ENCODE data around the gene GGT1.

The GGT1 gene

GRCh38 chr22:24579258-24579601 lies 23.8 kb upstream of the GGT1 start:
- Histone ChIP-seq H3K4me1 (ENCODE audit: insufficient read depth, insufficient read length) (no peaks in the 10 kb centered on the region), H3K27me3 (ENCODE audit: insufficient read depth, insufficient read length) (no peaks in the 10 kb centered on the region), H3K36me3 (ENCODE audit: insufficient read depth, insufficient read length, low read length) (peaks cover 12% of the 10 kb centered on the region), H3K9me3 (ENCODE audit: insufficient read depth, low read length) (no peaks in the 10 kb centered on the region), H3K9ac (ENCODE audit: insufficient read length, low read depth) (no peak overlapping the region), H3K4me3 (ENCODE audit: insufficient read length, low read depth) (no peak overlapping the region)
- TF ChIP-seq YY1 (IDR thresholded peaks at IDR 0.05; ENCODE audit: insufficient read depth, insufficient read length) (no peak), SUZ12 (IDR thresholded peaks at IDR 0.05; ENCODE audit: extremely low read depth, insufficient read depth, insufficient read length) (no peak), ZNF274 (IDR thresholded peaks at IDR 0.05; ENCODE audit: low read depth, low read length) (no peak)
- no peak for DNase-seq (ENCODE audit: low read depth, low spot score)

DNA sequence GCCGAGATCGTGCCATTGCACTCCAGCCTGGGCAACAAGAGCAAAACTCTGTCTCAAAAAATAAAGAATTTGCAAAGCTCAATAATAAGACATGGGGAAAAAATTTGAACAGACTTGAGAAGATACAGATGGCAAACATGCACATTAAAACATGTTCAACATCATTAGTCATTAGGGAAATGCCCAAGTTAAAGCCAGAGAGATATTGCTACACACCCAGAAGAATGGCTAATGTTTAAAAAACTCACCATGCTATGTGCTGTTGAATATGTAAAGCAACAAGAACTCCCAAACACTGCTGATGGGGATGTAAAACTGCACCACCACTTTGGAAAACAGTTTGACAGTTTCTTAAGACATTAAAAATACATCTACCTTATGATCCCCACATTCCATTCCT lies 22.7 kb upstream of the GGT1 start:
- peaks cover 3% of the 10 kb centered on the region for H3K36me3 ChIP-seq (ENCODE audit: insufficient read depth, insufficient read length, low read length)
- no peaks in the 10 kb centered on the region for H3K27me3 ChIP-seq (ENCODE audit: insufficient read depth, insufficient read length)
- H3K4me3 ChIP-seq (ENCODE audit: insufficient read length, low read depth): no peak overlapping the region
- peaks cover 5% of the 10 kb centered on the region for H3K4me1 ChIP-seq (ENCODE audit: insufficient read depth, insufficient read length)
- TF ChIP-seq YY1 (IDR thresholded peaks at IDR 0.05; ENCODE audit: insufficient read depth, insufficient read length): no peak
- TF ChIP-seq ZNF274 (IDR thresholded peaks at IDR 0.05; ENCODE audit: low read depth, low read length): no peak
- no peak for TF ChIP-seq SUZ12 (IDR thresholded peaks at IDR 0.05; ENCODE audit: extremely low read depth, insufficient read depth, insufficient read length)
- H3K9ac ChIP-seq (ENCODE audit: insufficient read length, low read depth): no peak overlapping the region
- H3K9me3 ChIP-seq (ENCODE audit: insufficient read depth, low read length): no peaks in the 10 kb centered on the region
- DNase-seq (ENCODE audit: low read depth, low spot score): no peak

- no peak for DNase-seq (ENCODE audit: low read depth, low spot score)
- H3K4me1 ChIP-seq (ENCODE audit: insufficient read depth, insufficient read length): peaks cover 5% of the 10 kb centered on the region
- no peaks in the 10 kb centered on the region for H3K9me3 ChIP-seq (ENCODE audit: insufficient read depth, low read length)
- TF ChIP-seq SUZ12 (IDR thresholded peaks at IDR 0.05; ENCODE audit: extremely low read depth, insufficient read depth, insufficient read length) (no peak), ZNF274 (IDR thresholded peaks at IDR 0.05; ENCODE audit: low read depth, low read length) (no peak), YY1 (IDR thresholded peaks at IDR 0.05; ENCODE audit: insufficient read depth, insufficient read length) (no peak)
- peaks cover 10% of the 10 kb centered on the region for H3K36me3 ChIP-seq (ENCODE audit: insufficient read depth, insufficient read length, low read length)
- no peak overlapping the region for H3K4me3 ChIP-seq (ENCODE audit: insufficient read length, low read depth)
- H3K27me3 ChIP-seq (ENCODE audit: insufficient read depth, insufficient read length): no peaks in the 10 kb centered on the region
- H3K9ac ChIP-seq (ENCODE audit: insufficient read length, low read depth): no peak overlapping the region
Observed at GRCh38 chr22:24582056-24582814, 20.8 kb upstream of the GGT1 start.

GRCh38 chr22:24583221-24584165 lies 19.5 kb upstream of the GGT1 start:
- Histone ChIP-seq H3K4me1 (ENCODE audit: insufficient read depth, insufficient read length) (peaks cover 5% of the 10 kb centered on the region), H3K36me3 (ENCODE audit: insufficient read depth, insufficient read length, low read length) (peaks cover 21% of the 10 kb centered on the region), H3K27me3 (ENCODE audit: insufficient read depth, insufficient read length) (no peaks in the 10 kb centered on the region), H3K4me3 (ENCODE audit: insufficient read length, low read depth) (no peak overlapping the region), H3K9me3 (ENCODE audit: insufficient read depth, low read length) (no peaks in the 10 kb centered on the region), H3K9ac (ENCODE audit: insufficient read length, low read depth) (no peak overlapping the region)
- no peak for DNase-seq (ENCODE audit: low read depth, low spot score)
- TF ChIP-seq SUZ12 (IDR thresholded peaks at IDR 0.05; ENCODE audit: extremely low read depth, insufficient read depth, insufficient read length) (no peak), YY1 (IDR thresholded peaks at IDR 0.05; ENCODE audit: insufficient read depth, insufficient read length) (no peak), ZNF274 (IDR thresholded peaks at IDR 0.05; ENCODE audit: low read depth, low read length) (no peak)

DNA sequence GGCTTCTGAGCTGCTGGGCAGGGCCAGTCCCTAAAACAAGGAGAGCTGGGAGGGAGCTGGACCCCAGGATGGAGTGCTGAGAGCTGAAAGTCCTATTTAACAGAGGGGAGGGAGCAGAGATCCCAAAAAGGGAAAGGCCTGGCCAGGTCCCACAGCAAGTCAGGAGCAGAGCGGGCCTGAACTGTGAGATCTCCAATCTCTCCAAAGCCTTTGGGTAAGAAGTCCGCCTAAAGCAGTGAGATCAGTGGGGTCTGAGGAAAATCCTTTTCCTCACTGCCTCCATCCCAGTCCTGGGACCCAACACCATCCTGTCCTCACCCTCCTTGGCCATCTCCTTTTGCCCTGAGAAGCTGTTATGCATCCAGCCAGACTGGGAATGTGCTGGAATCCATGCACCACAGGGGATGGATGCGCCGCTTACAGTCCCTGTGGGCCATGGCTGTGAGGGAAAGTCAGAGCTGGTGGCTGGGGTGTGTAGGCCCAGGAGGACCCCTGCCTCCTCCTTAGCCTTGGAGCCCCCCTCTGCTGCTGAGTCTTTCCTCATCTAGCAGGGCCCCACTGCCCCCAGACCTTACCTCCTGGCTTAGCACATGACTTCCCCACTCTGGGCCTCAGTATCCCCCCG lies 18.7 kb upstream of the GGT1 start:
- H3K27me3 ChIP-seq (ENCODE audit: insufficient read depth, insufficient read length): no peaks in the 10 kb centered on the region
- H3K9ac ChIP-seq (ENCODE audit: insufficient read length, low read depth): no peak overlapping the region
- no peak for TF ChIP-seq YY1 (IDR thresholded peaks at IDR 0.05; ENCODE audit: insufficient read depth, insufficient read length)
- no peak for TF ChIP-seq ZNF274 (IDR thresholded peaks at IDR 0.05; ENCODE audit: low read depth, low read length)
- no peak for TF ChIP-seq SUZ12 (IDR thresholded peaks at IDR 0.05; ENCODE audit: extremely low read depth, insufficient read depth, insufficient read length)
- peaks cover 5% of the 10 kb centered on the region for H3K4me1 ChIP-seq (ENCODE audit: insufficient read depth, insufficient read length)
- H3K4me3 ChIP-seq (ENCODE audit: insufficient read length, low read depth): no peak overlapping the region
- no peaks in the 10 kb centered on the region for H3K9me3 ChIP-seq (ENCODE audit: insufficient read depth, low read length)
- no peak for DNase-seq (ENCODE audit: low read depth, low spot score)
- H3K36me3 ChIP-seq (ENCODE audit: insufficient read depth, insufficient read length, low read length): peaks cover 28% of the 10 kb centered on the region

GRCh38 chr22:24584871-24585411 lies 18.1 kb upstream of the GGT1 start:
- H3K27me3 ChIP-seq (ENCODE audit: insufficient read depth, insufficient read length): no peaks in the 10 kb centered on the region
- H3K9me3 ChIP-seq (ENCODE audit: insufficient read depth, low read length): no peaks in the 10 kb centered on the region
- H3K4me3 ChIP-seq (ENCODE audit: insufficient read length, low read depth): no peak overlapping the region
- H3K9ac ChIP-seq (ENCODE audit: insufficient read length, low read depth): no peak overlapping the region
- DNase-seq (ENCODE audit: low read depth, low spot score): no peak
- peaks cover 28% of the 10 kb centered on the region for H3K36me3 ChIP-seq (ENCODE audit: insufficient read depth, insufficient read length, low read length)
- H3K4me1 ChIP-seq (ENCODE audit: insufficient read depth, insufficient read length): peaks cover 5% of the 10 kb centered on the region
- TF ChIP-seq YY1 (IDR thresholded peaks at IDR 0.05; ENCODE audit: insufficient read depth, insufficient read length): no peak
- TF ChIP-seq SUZ12 (IDR thresholded peaks at IDR 0.05; ENCODE audit: extremely low read depth, insufficient read depth, insufficient read length): no peak
- no peak for TF ChIP-seq ZNF274 (IDR thresholded peaks at IDR 0.05; ENCODE audit: low read depth, low read length)
